Endothelial cell of umbilical vein (primary cell): ENCODE data around the gene STX5. TPM values are rescaled to one million over a fixed set of nuclear protein-coding genes. Genes with fewer than 3 reads are reported as not detected.

Experiments used
- BruUV-seq: library from RNA; stranded (reverse); fragments of 400-500 nt; replicated peaks from 2 replicates; lab custom pipeline; 2021; lab: Mats Ljungman, UMichigan
- CTCF ChIA-PET: fragments of 300-600, 350-600 bp; sonication (Branson Sonifier 250); formaldehyde crosslinking; loops from one replicate; lab custom pipeline; 2021; ENCODE audit warnings: antibody characterized with exemption, inconsistent platforms; lab: Charles Lee
- POLR2A ChIA-PET: fragments of 300-600, 350-600 bp; sonication (Branson Sonifier 250); formaldehyde crosslinking; loops from one replicate; lab custom pipeline; 2021; ENCODE audit warnings: antibody characterized with exemption, inconsistent platforms; lab: Charles Lee
- DNase-seq: peaks from one replicate; pipeline ENCODE4 v3.0.0-alpha.2; 2011; ENCODE audit warnings: low read depth, low spot score
- FAIRE-seq: peaks from 2 replicates; lab custom pipeline; 2011; peaks lifted over from hg19 to GRCh38; lab: Jason Lieb, UNC
- H2AFZ ChIP-seq: 2 replicates; pipeline ENCODE4 v1.6.0; 2012; ENCODE audit warnings: low read depth, low read length, control low read depth, inconsistent platforms
- H3K27ac ChIP-seq: 2 replicates; pipeline ENCODE4 v1.5.1; 2011; ENCODE audit warnings: low read depth, mild to moderate bottlenecking, control low read depth, low read length, moderate library complexity; ENCODE audit not compliant: insufficient read depth
- H3K27me3 ChIP-seq, 2 experiments: 2 replicates each; pipeline versions ENCODE4 v1.6.0 to v1.6.1; 2011; ENCODE audit warnings: low read length in 2 of 2, mixed read lengths in 1 of 2; ENCODE audit not compliant: control insufficient read depth in 2 of 2, insufficient read depth in 2 of 2
- H3K36me3 ChIP-seq, 2 experiments: 2 replicates in 1 of 2; 3 replicates in 1 of 2; pipeline ENCODE4 v1.5.1; 2011; ENCODE audit warnings: low read length in 2 of 2, mild to moderate bottlenecking in 1 of 2, moderate library complexity in 1 of 2; ENCODE audit not compliant: control insufficient read depth in 2 of 2, insufficient read depth in 2 of 2; ENCODE audit errors: extremely low read depth in 1 of 2
- H3K4me1 ChIP-seq: 3 replicates; pipeline ENCODE4 v1.5.1; 2011; ENCODE audit warnings: mild to moderate bottlenecking, low read length; ENCODE audit not compliant: control insufficient read depth, insufficient read depth; ENCODE audit errors: extremely low read depth
- H3K4me2 ChIP-seq: 2 replicates; pipeline ENCODE4 v1.6.1; 2011; ENCODE audit warnings: low read length, control low read depth, mixed read lengths; ENCODE audit not compliant: insufficient read depth
- H3K4me3 ChIP-seq, 3 experiments: fragments of 200-600 bp in 1 of 3; sonication (generic), shearing (Covaris generic) in 1 of 3; replicated peaks in 1 of 3; 2 replicates each; pipeline ENCODE4 v1.5.1; 2011 to 2016; ENCODE audit warnings: control low read depth in 3 of 3, low read length in 3 of 3, mild to moderate bottlenecking in 2 of 3, inconsistent platforms in 1 of 3, low read depth in 1 of 3, moderate library complexity in 1 of 3; ENCODE audit not compliant: insufficient read depth in 1 of 3
- H3K79me2 ChIP-seq: 2 replicates; pipeline ENCODE4 v1.6.0; 2012; ENCODE audit warnings: low read length, inconsistent platforms; ENCODE audit not compliant: control insufficient read depth, insufficient read depth
- H3K9ac ChIP-seq: replicated peaks from 2 replicates; pipeline ENCODE3; 2011; ENCODE audit warnings: low read length, control low read depth; ENCODE audit not compliant: insufficient read depth; ENCODE audit errors: extremely low read depth
- H3K9me1 ChIP-seq: replicated peaks from 3 replicates; pipeline ENCODE4 v1.6.0; 2011; ENCODE audit warnings: mild to moderate bottlenecking, low read length; ENCODE audit not compliant: control insufficient read depth, insufficient read depth; ENCODE audit errors: extremely low read depth
- H3K9me3 ChIP-seq: replicated peaks from 2 replicates; pipeline ENCODE4 v1.5.1; 2012; ENCODE audit warnings: low read length, inconsistent platforms; ENCODE audit not compliant: control insufficient read depth, insufficient read depth
- H4K20me1 ChIP-seq: replicated peaks from 2 replicates; pipeline ENCODE3; 2011; ENCODE audit warnings: mild to moderate bottlenecking, low read length; ENCODE audit not compliant: control insufficient read depth, insufficient read depth; ENCODE audit errors: extremely low read depth
- CTCF ChIP-seq, 2 donors: IDR thresholded peaks; 1 replicate in 1 of 2; 2 replicates in 1 of 2; pipeline ENCODE4 v1.5.1; 2011; ENCODE audit warnings: low read length in 2 of 2, mild to moderate bottlenecking in 2 of 2, moderate library complexity in 2 of 2, control low read depth in 1 of 2, inconsistent platforms in 1 of 2, low read depth in 1 of 2; ENCODE audit not compliant: insufficient read depth in 1 of 2; ENCODE audit errors: extremely low read depth in 1 of 2
- FOS ChIP-seq: IDR thresholded peaks from 2 replicates; pipeline ENCODE4 v1.6.1; 2011; ENCODE audit warnings: mild to moderate bottlenecking, low read length, moderate library complexity, borderline replicate concordance; ENCODE audit not compliant: insufficient read depth
- GATA2 ChIP-seq: IDR thresholded peaks from 2 replicates; pipeline ENCODE4 v1.7.0; 2011; ENCODE audit warnings: low read depth, mild to moderate bottlenecking, moderate library complexity, mixed read lengths, low read length; ENCODE audit not compliant: insufficient read length, insufficient read depth
- JUN ChIP-seq: IDR thresholded peaks from 2 replicates; pipeline ENCODE4 v1.6.1; 2011; ENCODE audit warnings: borderline replicate concordance, low read depth; ENCODE audit not compliant: insufficient read length, insufficient read depth
- POLR2A ChIP-seq: IDR thresholded peaks from 2 replicates; pipeline ENCODE4 v1.6.1; 2012; ENCODE audit warnings: low read depth, mild to moderate bottlenecking, control low read depth, low read length
- dilution Hi-C: fragments of 300-500 bp; cut with MboI; formaldehyde crosslinking; loops from one replicate; pipeline ENCODE4 v1.15.0; 2019; ENCODE audit warnings: low sequenced_read_pairs; ENCODE audit not compliant: extremely low pct_ligation_motif_present
- intact Hi-C: fragments of 100-400 bp; cut with micrococcal nuclease; formaldehyde crosslinking; loops from one replicate; pipeline ENCODE4 v1.10.0; 2022
- polyA plus RNA-seq, 4 experiments: library from polyadenylated mRNA; depleted of rRNA in 3 of 4; stranded (reverse) in 3 of 4; unstranded in 1 of 4; fragments of >200 nt; gene quantifications; 2 replicates each; pipeline versions ENCODE4 v1.2.1 to v1.2.3, GENCODE V29; 2011 to 2012; ENCODE audit warnings: missing spikeins in 1 of 4
- total RNA-seq: library from RNA; stranded (reverse); gene quantifications from 2 replicates; pipeline ENCODE4 v1.2.3, GENCODE V29; 2021
- TF ChIP-seq, protein P1 (sequence below): IDR thresholded peaks from 2 replicates; pipeline ENCODE4 v1.6.1; 2011; ENCODE audit not compliant: insufficient read depth, insufficient read length

The STX5 gene
- total and polyA plus RNA-seq, 2 donors (not counting 3 experiments of a cell fraction or from before 2014, with no cell fraction given), result 41.3 to 46.4 TPM

- intact Hi-C loops, result loop anchor here (1.0 to 2.0 kb wide), 2 partner anchors 40 to 65 kb away; partner anchors contain the start of genes HNRNPUL2, STX5 and TEX54
- H3K27ac ChIP-seq, result peak overlapping the region; percentile 54
- dilution Hi-C loops, result no loop called here
- peaks cover 11% of the 10 kb centered on the region for H3K4me1 ChIP-seq
- POLR2A ChIA-PET, result interaction anchor here (1.1 to 1.2 kb wide), 2 partner anchors 21 to 49 kb away, joined by 3 to 6 read pairs; partner anchors contain the start of gene TAF6L
- no peaks in the 10 kb centered on the region for H3K9me3 ChIP-seq
- TF ChIP-seq POLR2A (no peak), JUN (no peak), GATA2 (no peak), FOS (no peak), CTCF (IDR thresholded peaks at IDR 0.05; ENCODE audit: extremely low read depth in 1 of 2, insufficient read depth in 1 of 2, low read depth in 1 of 2, low read length in 2 of 2) (no peak)
- TF ChIP-seq, protein P1, sequence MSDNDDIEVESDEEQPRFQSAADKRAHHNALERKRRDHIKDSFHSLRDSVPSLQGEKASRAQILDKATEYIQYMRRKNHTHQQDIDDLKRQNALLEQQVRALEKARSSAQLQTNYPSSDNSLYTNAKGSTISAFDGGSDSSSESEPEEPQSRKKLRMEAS, result no peak
- no peak overlapping the region for H2AFZ ChIP-seq
- CTCF ChIA-PET, result no interaction called here
- peaks cover 27% of the 10 kb centered on the region for H3K79me2 ChIP-seq
- H4K20me1 ChIP-seq, result no peaks in the 10 kb centered on the region
- H3K36me3 ChIP-seq, result peaks cover 23 to 45% of the 10 kb centered on the region in 2 experiments
- no peaks in the 10 kb centered on the region for H3K27me3 ChIP-seq
- no peak overlapping the region for H3K4me2 ChIP-seq
- peak overlapping the region in 1 of 3 experiments; percentile 65 for H3K4me3 ChIP-seq
- DNase-seq (no peak), FAIRE-seq (no peak)
- no TSS peak for BruUV-seq
- H3K9ac ChIP-seq, result no peak overlapping the region
- no peaks in the 10 kb centered on the region for H3K9me1 ChIP-seq
Observed at GRCh38 chr11:62792202-62792575, 39.7 kb downstream of the STX5 start.
